K562 (cell line): ENCODE measurements around the gene HOGA1. TPM values are rescaled to one million over a fixed set of nuclear protein-coding genes. Genes with fewer than 3 reads are reported as not detected.

Source experiments
- ATAC-seq: fragments of 200-7000 bp; cut with Tn5 transposase; 3 replicates; pipeline ENCODE4 v1.9.1; 2020; ENCODE audit warnings: moderate library complexity
- BruUV-seq: library from RNA; stranded (reverse); fragments of 400-500 nt; replicated peaks from 2 replicates; lab custom pipeline; 2021; lab: Mats Ljungman, UMichigan
- CTCF ChIA-PET: fragments of 300-600 bp; formaldehyde crosslinking; extraction: SDS; loops from one replicate; lab custom pipeline; 2021; ENCODE audit warnings: low intra/inter-chr PET ratio; lab: Yijun Ruan, JAX
- POLR2A ChIA-PET: fragments of 300-600, 350-650 bp; sonication (Branson Sonifier 250); formaldehyde crosslinking; extraction: SDS; loops from one replicate; lab custom pipeline; 2021; ENCODE audit warnings: antibody characterized with exemption, inconsistent platforms; lab: Yijun Ruan, JAX
- DNase-seq, 4 experiments: peaks; one replicate each; pipeline versions ENCODE4 v3.0.0 to v3.0.0-alpha.2; 2011 to 2018; ENCODE audit warnings: low spot score in 3 of 4, mixed read lengths in 3 of 4; ENCODE audit errors: extremely low read depth in 1 of 4
- FAIRE-seq: peaks from 2 replicates; lab custom pipeline; 2011; peaks lifted over from hg19 to GRCh38; lab: Jason Lieb, UNC
- H2AFZ ChIP-seq: 2 replicates; pipeline ENCODE4 v1.6.0; 2011; ENCODE audit warnings: low read depth, low read length, control low read depth, inconsistent platforms
- H3K27ac ChIP-seq: fragments of 200-600 bp; 3 replicates; pipeline ENCODE4 v1.8.0; 2011; ENCODE audit warnings: low read depth, mild to moderate bottlenecking, control low read depth, inconsistent platforms, low read length, moderate library complexity, mixed read lengths; ENCODE audit errors: extremely low read depth
- H3K27me3 ChIP-seq, 2 experiments: fragments of 300-600 bp in 1 of 2; 2 replicates in 1 of 2; 3 replicates in 1 of 2; pipeline versions ENCODE4 v1.6.0 to v1.8.0; 2011; ENCODE audit warnings: inconsistent platforms in 2 of 2, low read length in 2 of 2, mild to moderate bottlenecking in 1 of 2, mixed read lengths in 1 of 2, moderate library complexity in 1 of 2; ENCODE audit not compliant: control insufficient read depth in 2 of 2, insufficient read depth in 2 of 2
- H3K36me3 ChIP-seq: fragments of 300-600 bp; 3 replicates; pipeline ENCODE4 v1.8.0; 2011; ENCODE audit warnings: mild to moderate bottlenecking, low read length, inconsistent platforms; ENCODE audit not compliant: control insufficient read depth, insufficient read depth
- H3K4me1 ChIP-seq, 2 experiments: fragments of 200-600 bp in 1 of 2; replicated peaks in 1 of 2; 2 replicates in 1 of 2; 3 replicates in 1 of 2; pipeline versions ENCODE4 v1.5.1 to v1.8.0; 2011; ENCODE audit warnings: inconsistent platforms in 2 of 2, low read length in 2 of 2, mild to moderate bottlenecking in 1 of 2, mixed read lengths in 1 of 2, moderate library complexity in 1 of 2; ENCODE audit not compliant: control insufficient read depth in 2 of 2, insufficient read depth in 2 of 2
- H3K4me2 ChIP-seq: 2 replicates; pipeline ENCODE4 v1.6.1; 2011; ENCODE audit warnings: low read length, control low read depth, inconsistent platforms, mixed read lengths; ENCODE audit not compliant: insufficient read depth
- H3K4me3 ChIP-seq: fragments of 200-600 bp; sonication (generic), shearing (Covaris generic); 2 replicates; pipeline ENCODE4 v1.5.1; 2016; ENCODE audit warnings: control low read depth, inconsistent platforms
- H3K79me2 ChIP-seq: fragments of 200-600 bp; 3 replicates; pipeline ENCODE4 v1.8.0; 2011; ENCODE audit warnings: low read length, inconsistent platforms; ENCODE audit not compliant: control insufficient read depth, insufficient read depth
- H3K9ac ChIP-seq, 2 experiments: 2 replicates each; pipeline versions ENCODE4 v1.6.0 to v1.6.1; 2011; ENCODE audit warnings: low read depth in 2 of 2, low read length in 2 of 2, control low read depth in 1 of 2, inconsistent platforms in 1 of 2, mild to moderate bottlenecking in 1 of 2, mixed read lengths in 1 of 2; ENCODE audit not compliant: insufficient read depth in 1 of 2
- H3K9me1 ChIP-seq: one replicate; pipeline ENCODE4 v1.6.0; 2011; ENCODE audit warnings: inconsistent platforms, mild to moderate bottlenecking, low read length, moderate library complexity; ENCODE audit not compliant: control insufficient read depth, insufficient read depth
- H3K9me3 ChIP-seq: replicated peaks from 2 replicates; pipeline ENCODE4 v1.5.1; 2011; ENCODE audit warnings: low read depth, low read length, inconsistent platforms; ENCODE audit not compliant: control insufficient read depth, insufficient read depth
- H4K20me1 ChIP-seq: replicated peaks from 2 replicates; pipeline ENCODE4 v1.6.1; 2011; ENCODE audit warnings: low read length, inconsistent platforms, mixed read lengths; ENCODE audit not compliant: control insufficient read depth, insufficient read depth
- CBFA2T2 ChIP-seq: fragments of 450-650 bp; conservative IDR thresholded peaks from 2 replicates; pipeline ENCODE4 v1.6.1; 2017; ENCODE audit warnings: mild to moderate bottlenecking
- CXXC5 ChIP-seq: fragments of 250-450 bp; sonication (Bioruptor Pico); IDR thresholded peaks from 2 replicates; pipeline ENCODE4 v1.8.0; 2022; ENCODE audit warnings: inconsistent platforms, mild to moderate bottlenecking, moderate library complexity
- DNMT1 ChIP-seq: fragments of 450-650 bp; IDR thresholded peaks from 2 replicates; pipeline ENCODE4 v1.6.1; 2016; ENCODE audit warnings: antibody characterized with exemption, mild to moderate bottlenecking
- ETS2 ChIP-seq: IDR thresholded peaks from 2 replicates; pipeline ENCODE4 v1.6.1; 2016; ENCODE audit warnings: borderline replicate concordance, missing genetic modification characterization, mild to moderate bottlenecking, moderate library complexity, missing compliant biosample characterization; ENCODE audit not compliant: poor library complexity, severe bottlenecking
- GABPB2 ChIP-seq: fragments of 250-450 bp; sonication (Bioruptor Pico); conservative IDR thresholded peaks from 2 replicates; pipeline ENCODE4 v1.5.1; 2021; ENCODE audit warnings: mild to moderate bottlenecking
- RBM22 ChIP-seq: fragments of 200-400 bp; formaldehyde crosslinking; IDR thresholded peaks from 2 replicates; pipeline ENCODE4 v1.6.1; 2018; ENCODE audit warnings: low read length, low read depth; ENCODE audit not compliant: poor library complexity, severe bottlenecking
- SMAD3 ChIP-seq: fragments of 450-650 bp; formaldehyde crosslinking; conservative IDR thresholded peaks from 2 replicates; pipeline ENCODE4 v1.4.0; 2020; ENCODE audit warnings: mild to moderate bottlenecking
- TAF9B ChIP-seq: fragments of 450-650 bp; IDR thresholded peaks from 2 replicates; pipeline ENCODE4 v1.6.1; 2018; ENCODE audit warnings: mild to moderate bottlenecking; ENCODE audit not compliant: partially characterized antibody
- ZEB2 ChIP-seq: fragments of 450-650 bp; IDR thresholded peaks from 2 replicates; pipeline ENCODE4 v1.6.1; 2016
- ZNF232 ChIP-seq: sonication (generic); formaldehyde crosslinking; IDR thresholded peaks from 2 replicates; pipeline ENCODE4 v1.8.0; 2022; ENCODE audit warnings: mild to moderate bottlenecking, missing genetic modification reagents
- WGBS: fragments of 100-300 bp; shearing (Covaris generic); methylation state at CpG from one replicate; pipeline ENCODE4 v1.1.6; 2016; ENCODE audit warnings: low coverage, mixed read lengths; ENCODE audit not compliant: insufficient coverage; ENCODE audit errors: missing lambda C conversion rate; 5-methylcytosine and 5-hydroxymethylcytosine counted together
- in situ Hi-C: fragments of 300-500 bp; cut with MboI; formaldehyde crosslinking; loops from 4 replicates; pipeline ENCODE4 v1.15.0; 2018; ENCODE audit warnings: inconsistent platforms, mixed read lengths
- intact Hi-C: fragments of 100-400 bp; cut with micrococcal nuclease; formaldehyde crosslinking; loops from 2 replicates; pipeline ENCODE4 v1.14.2; 2022
- polyA plus RNA-seq, 8 experiments: library from polyadenylated mRNA; depleted of rRNA in 4 of 8; stranded (reverse) in 5 of 8; unstranded in 3 of 8; fragments of >200 nt; fragmentation: Nextera tagmentation in 2 of 8; fragmentation: Illumina TruSeq in 1 of 8; extraction: Ambion mirVana in 2 of 8; extraction: Trizol in 1 of 8; gene quantifications; 2 replicates each; pipeline versions ENCODE4 v1.2.1 to v1.2.3, GENCODE V29; 2011 to 2014; ENCODE audit warnings: inconsistent platforms in 1 of 8, missing spikeins in 1 of 8
- total RNA-seq, 7 experiments: library from RNA; depleted of rRNA in 6 of 7; stranded (reverse); fragments of >200 nt in 6 of 7; fragmentation: Illumina TruSeq in 2 of 7; extraction: Trizol in 2 of 7; gene quantifications; 2 replicates each; pipeline versions ENCODE4 v1.2.1 to v1.2.3, GENCODE V29; 2011 to 2021; ENCODE audit warnings: low replicate concordance in 1 of 7
- TF ChIP-seq, protein P1 (sequence below): fragments of 450-650 bp; IDR thresholded peaks from 2 replicates; pipeline ENCODE4 v1.6.1; 2016; ENCODE audit warnings: mild to moderate bottlenecking
- TF ChIP-seq, protein P2 (sequence below): fragments of 450-650 bp; conservative IDR thresholded peaks from 2 replicates; pipeline ENCODE4 v1.6.1; 2016; ENCODE audit warnings: missing genetic modification characterization, low read depth, mild to moderate bottlenecking, missing compliant biosample characterization, moderate library complexity

HOGA1 gene
- total and polyA plus RNA-seq, 9 of the 15 experiments (the other 6 are each of a cell fraction or from before 2014, with no cell fraction given), result not detected

DNA sequence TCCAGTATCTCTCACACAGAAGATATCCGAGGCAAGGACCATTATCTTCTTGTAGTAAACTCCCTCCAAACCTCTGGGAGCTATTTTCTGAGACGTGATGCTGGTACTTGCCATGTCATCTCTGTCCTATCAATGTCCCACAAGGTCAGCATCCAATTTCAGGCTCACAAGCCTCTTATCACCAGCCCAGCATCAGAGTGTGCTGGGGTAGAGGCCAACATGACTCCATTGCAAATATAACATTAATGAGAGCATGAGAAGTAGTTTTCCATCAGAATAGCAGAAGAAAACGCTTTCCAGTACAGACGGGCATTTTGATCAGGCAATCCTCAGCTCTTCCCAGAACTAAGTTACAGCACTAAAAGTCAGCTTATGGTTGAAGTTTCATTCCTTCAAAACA lies 43.5 kb downstream of the HOGA1 start (continued):
- TF ChIP-seq, protein P1, sequence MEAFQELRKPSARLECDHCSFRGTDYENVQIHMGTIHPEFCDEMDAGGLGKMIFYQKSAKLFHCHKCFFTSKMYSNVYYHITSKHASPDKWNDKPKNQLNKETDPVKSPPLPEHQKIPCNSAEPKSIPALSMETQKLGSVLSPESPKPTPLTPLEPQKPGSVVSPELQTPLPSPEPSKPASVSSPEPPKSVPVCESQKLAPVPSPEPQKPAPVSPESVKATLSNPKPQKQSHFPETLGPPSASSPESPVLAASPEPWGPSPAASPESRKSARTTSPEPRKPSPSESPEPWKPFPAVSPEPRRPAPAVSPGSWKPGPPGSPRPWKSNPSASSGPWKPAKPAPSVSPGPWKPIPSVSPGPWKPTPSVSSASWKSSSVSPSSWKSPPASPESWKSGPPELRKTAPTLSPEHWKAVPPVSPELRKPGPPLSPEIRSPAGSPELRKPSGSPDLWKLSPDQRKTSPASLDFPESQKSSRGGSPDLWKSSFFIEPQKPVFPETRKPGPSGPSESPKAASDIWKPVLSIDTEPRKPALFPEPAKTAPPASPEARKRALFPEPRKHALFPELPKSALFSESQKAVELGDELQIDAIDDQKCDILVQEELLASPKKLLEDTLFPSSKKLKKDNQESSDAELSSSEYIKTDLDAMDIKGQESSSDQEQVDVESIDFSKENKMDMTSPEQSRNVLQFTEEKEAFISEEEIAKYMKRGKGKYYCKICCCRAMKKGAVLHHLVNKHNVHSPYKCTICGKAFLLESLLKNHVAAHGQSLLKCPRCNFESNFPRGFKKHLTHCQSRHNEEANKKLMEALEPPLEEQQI, result no peak
- TF ChIP-seq, protein P2, sequence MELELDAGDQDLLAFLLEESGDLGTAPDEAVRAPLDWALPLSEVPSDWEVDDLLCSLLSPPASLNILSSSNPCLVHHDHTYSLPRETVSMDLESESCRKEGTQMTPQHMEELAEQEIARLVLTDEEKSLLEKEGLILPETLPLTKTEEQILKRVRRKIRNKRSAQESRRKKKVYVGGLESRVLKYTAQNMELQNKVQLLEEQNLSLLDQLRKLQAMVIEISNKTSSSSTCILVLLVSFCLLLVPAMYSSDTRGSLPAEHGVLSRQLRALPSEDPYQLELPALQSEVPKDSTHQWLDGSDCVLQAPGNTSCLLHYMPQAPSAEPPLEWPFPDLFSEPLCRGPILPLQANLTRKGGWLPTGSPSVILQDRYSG (tag), result peak; percentile 85
- TF ChIP-seq ETS2 (tag) (no peak), ZEB2 (no peak)
- TF ChIP-seq, all 486 proteins: peak for 44

DNA sequence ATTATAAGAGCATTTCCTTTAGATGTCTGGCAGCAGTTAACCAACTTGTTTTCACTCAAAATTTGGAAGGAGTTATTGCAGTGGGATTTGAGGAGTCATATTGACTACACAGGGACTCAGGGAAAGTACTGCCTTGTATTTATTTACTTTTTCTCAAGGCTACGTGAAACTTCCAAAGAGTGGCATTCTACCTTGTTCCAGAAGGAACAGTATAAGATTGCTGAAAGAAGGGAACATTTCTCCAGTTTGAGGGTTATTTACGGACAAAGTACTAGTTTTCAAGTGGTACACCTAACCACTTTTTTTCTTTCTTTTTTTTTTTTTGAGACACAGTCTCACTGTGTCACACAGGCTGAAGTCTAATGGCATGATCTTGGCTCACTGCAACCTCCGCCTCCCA lies 44.0 kb downstream of the HOGA1 start:
- Histone ChIP-seq H3K79me2 (peaks cover 27% of the 10 kb centered on the region), H3K9ac (no peak overlapping the region), H3K27ac (no peak overlapping the region), H3K36me3 (peaks cover 5% of the 10 kb centered on the region; the same call in 1 of the 3 replicates), H3K4me3 (no peak overlapping the region), H4K20me1 (no peaks in the 10 kb centered on the region), H3K9me1 (no peaks in the 10 kb centered on the region), H3K27me3 (no peaks in the 10 kb centered on the region), H2AFZ (no peak overlapping the region), H3K9me3 (no peaks in the 10 kb centered on the region), H3K4me1 (peaks cover 12 to 17% of the 10 kb centered on the region in 2 experiments; a peak in 4 of 5 replicates), H3K4me2 (no peak overlapping the region)
- ChIA-PET CTCF (no interaction called here), POLR2A (interaction anchor here (1.1 kb wide), 1 partner anchor 97 kb away, joined by 3 read pairs; no protein-coding TSS in a partner anchor)
- no peak for FAIRE-seq
- in situ Hi-C loops (no loop called here), intact Hi-C loops (no loop called here)
- DNase-seq, result no peak
- no peak for TF ChIP-seq CXXC5
- TF ChIP-seq GABPB2 (CRISPR knock-in tag), result no peak
- TF ChIP-seq ZNF232 (CRISPR knock-in tag), result no peak
- TF ChIP-seq DNMT1, result no peak
- no peak for TF ChIP-seq CBFA2T2
- no peak for TF ChIP-seq SMAD3 (CRISPR knock-in tag)
- no peak for TF ChIP-seq TAF9B
- no peak for TF ChIP-seq RBM22
- WGBS, result 25% methylated on average over 1 of the region's 3 CpGs
- ATAC-seq, result no peak
- no TSS peak for BruUV-seq
